A549 (cell line): ENCODE measurements around the gene JOSD2. TPM values are rescaled to one million over a fixed set of nuclear protein-coding genes. Genes with fewer than 3 reads are reported as not detected.
A peak's percentile ranks its signal among the peaks of the same experiment; 100 is the strongest.

Source experiments
- ATAC-seq, 2 experiments: fragments of 200-7000 bp in 1 of 2; fragments of >200 bp in 1 of 2; cut with Nextera tagmentation in 1 of 2; cut with Tn5 transposase in 1 of 2; 3 replicates each; pipeline versions ENCODE4 v1.8.0 to v1.9.1; 2018 to 2020; ENCODE audit warnings: mild to moderate bottlenecking in 1 of 2, moderate library complexity in 1 of 2
- CTCF ChIA-PET: fragments of 300-600 bp; sonication (Branson Sonifier 250); formaldehyde crosslinking; extraction: SDS; loops from one replicate; lab custom pipeline; 2021; ENCODE audit warnings: antibody characterized with exemption, inconsistent platforms; lab: Yijun Ruan, JAX
- POLR2A ChIA-PET: fragments of 350-600 bp; formaldehyde crosslinking; extraction: SDS; loops from one replicate; lab custom pipeline; 2021; ENCODE audit warnings: antibody characterized with exemption, inconsistent platforms; lab: Yijun Ruan, JAX
- DNase-seq, 2 experiments: peaks; one replicate each; pipeline versions ENCODE4 v3.0.0 to v3.0.0-alpha.2; 2011 to 2016; ENCODE audit warnings: low read depth in 1 of 2, low spot score in 1 of 2
- FAIRE-seq: peaks from 2 replicates; lab custom pipeline; 2011; peaks lifted over from hg19 to GRCh38; lab: Jason Lieb, UNC
- H3K27ac ChIP-seq, 2 experiments: fragments of >200 bp; sonication (Bioruptor Twin); formaldehyde crosslinking; 3 replicates each; pipeline ENCODE4 v1.5.1; 2016 to 2017
- H3K4me1 ChIP-seq: fragments of >200 bp; sonication (Bioruptor Twin); formaldehyde crosslinking; 3 replicates; pipeline ENCODE4 v1.6.1; 2016
- H3K4me2 ChIP-seq: fragments of >200 bp; sonication (Bioruptor Twin); formaldehyde crosslinking; 3 replicates; pipeline ENCODE4 v1.6.1; 2016
- H3K4me3 ChIP-seq: fragments of >200 bp; sonication (Bioruptor Twin); formaldehyde crosslinking; 3 replicates; pipeline ENCODE4 v1.5.1; 2016
- H3K9me3 ChIP-seq: fragments of >200 bp; sonication (Bioruptor Twin); formaldehyde crosslinking; 3 replicates; pipeline ENCODE4 v1.6.1; 2016
- BCL3 ChIP-seq: fragments of >200 bp; sonication (Bioruptor Twin); formaldehyde crosslinking; IDR thresholded peaks from 3 replicates; pipeline ENCODE4 v1.6.1; 2016
- BHLHE40 ChIP-seq: IDR thresholded peaks from 2 replicates; pipeline ENCODE4 v1.6.1; 2012; ENCODE audit warnings: low read depth, low read length, inconsistent platforms
- CHD2 ChIP-seq: fragments of 150-350 bp; IDR thresholded peaks from 2 replicates; pipeline ENCODE4 v1.6.1; 2014; ENCODE audit warnings: low read length; ENCODE audit not compliant: partially characterized antibody
- CHD4 ChIP-seq: fragments of 200-600 bp; sonication (generic); IDR thresholded peaks from 2 replicates; pipeline ENCODE4 v1.6.1; 2016; ENCODE audit warnings: antibody characterized with exemption, mild to moderate bottlenecking, borderline replicate concordance
- EHMT2 ChIP-seq: fragments of 200-600 bp; sonication (generic); IDR thresholded peaks from 2 replicates; pipeline ENCODE4 v1.6.1; 2016; ENCODE audit warnings: antibody characterized with exemption, low read depth, mild to moderate bottlenecking, moderate library complexity
- ESRRA ChIP-seq: fragments of 150-350 bp; IDR thresholded peaks from 2 replicates; pipeline ENCODE4 v1.6.1; 2014; ENCODE audit warnings: mild to moderate bottlenecking, low read length, borderline replicate concordance
- FOSL2 ChIP-seq, 2 experiments: fragments of 450-650 bp in 1 of 2; fragments of >200 bp in 1 of 2; sonication (Bioruptor Twin) in 1 of 2; formaldehyde crosslinking; IDR thresholded peaks; 2 replicates each; pipeline versions ENCODE4 v1.5.0 to v1.6.1; 2016 to 2020; ENCODE audit warnings: mild to moderate bottlenecking in 1 of 2, moderate library complexity in 1 of 2
- HDAC2 ChIP-seq: fragments of 200-600 bp; sonication (generic); IDR thresholded peaks from 2 replicates; pipeline ENCODE4 v1.6.1; 2016
- HEYL ChIP-seq: fragments of 250-450 bp; sonication (Bioruptor Pico); IDR thresholded peaks from 2 replicates; pipeline ENCODE4 v1.8.0; 2021; ENCODE audit warnings: mild to moderate bottlenecking, moderate library complexity
- HOXA7 ChIP-seq: fragments of 250-450 bp; sonication (Bioruptor Pico); IDR thresholded peaks from 2 replicates; pipeline ENCODE4 v1.5.0; 2020; ENCODE audit warnings: mild to moderate bottlenecking, moderate library complexity
- HOXB5 ChIP-seq: fragments of 250-450 bp; sonication (Bioruptor Pico); IDR thresholded peaks from 2 replicates; pipeline ENCODE4 v1.5.0; 2020; ENCODE audit warnings: mild to moderate bottlenecking, moderate library complexity
- KDM1A ChIP-seq: fragments of 200-600 bp; sonication (generic); IDR thresholded peaks from 2 replicates; pipeline ENCODE4 v1.6.1; 2016; ENCODE audit warnings: low read depth, mild to moderate bottlenecking
- MAFK ChIP-seq: fragments of 450-650 bp; IDR thresholded peaks from 2 replicates; pipeline ENCODE4 v1.6.1; 2014; ENCODE audit not compliant: partially characterized antibody
- MYC ChIP-seq: IDR thresholded peaks from 2 replicates; pipeline ENCODE4 v1.6.1; 2012; ENCODE audit warnings: mild to moderate bottlenecking, inconsistent platforms, low read length, improper control_type of control experiment, borderline replicate concordance
- NFE2L2 ChIP-seq: fragments of 150-350 bp; conservative IDR thresholded peaks from 2 replicates; pipeline ENCODE4 v1.6.1; 2014; ENCODE audit warnings: low read length
- RARB ChIP-seq: fragments of 250-450 bp; sonication (Bioruptor Pico); IDR thresholded peaks from 2 replicates; pipeline ENCODE4 v1.8.0; 2021; ENCODE audit warnings: mild to moderate bottlenecking, moderate library complexity
- RNF2 ChIP-seq: fragments of 200-600 bp; sonication (generic); IDR thresholded peaks from 2 replicates; pipeline ENCODE4 v1.6.1; 2016; ENCODE audit warnings: low read depth, mild to moderate bottlenecking, antibody characterized with exemption, moderate library complexity, borderline replicate concordance
- SREBF2 ChIP-seq: fragments of 450-650 bp; IDR thresholded peaks from 2 replicates; pipeline ENCODE4 v1.6.1; 2014; ENCODE audit warnings: mild to moderate bottlenecking, moderate library complexity
- WGBS: methylation state at CpG from one replicate; pipeline ENCODE4 v1.1.6; 2017; ENCODE audit errors: missing lambda C conversion rate; 5-methylcytosine and 5-hydroxymethylcytosine counted together
- polyA plus RNA-seq, 4 experiments: library from polyadenylated mRNA; depleted of rRNA in 3 of 4; stranded (reverse); fragments of >200 nt; fragmentation: RNase III in 1 of 4; extraction: RNeasy Plus Mini Kit Qiagen cat#74134 plus additional on column Dnase treatment in 1 of 4; gene quantifications; 2 replicates in 3 of 4; 3 replicates in 1 of 4; pipeline ENCODE4 v1.2.3, GENCODE V29; 2011 to 2017
- TF ChIP-seq, protein P1 (sequence below): fragments of 250-450 bp; sonication (Bioruptor Pico); IDR thresholded peaks from 2 replicates; pipeline ENCODE4 v1.5.0; 2021; ENCODE audit warnings: mild to moderate bottlenecking, moderate library complexity, borderline replicate concordance

JOSD2 gene
- polyA plus RNA-seq, 2 of the 4 experiments (the other 2 are of a cell fraction) = 24.2 to 61.7 TPM

- Histone ChIP-seq H3K27ac (no peak overlapping the region), H3K9me3 (no peaks in the 10 kb centered on the region), H3K4me3 (peak overlapping the region; percentile 86), H3K4me1 (peaks cover 12% of the 10 kb centered on the region), H3K4me2 (peak overlapping the region; percentile 97)
- no peak for FAIRE-seq
- no peak for ATAC-seq
- 93% methylated on average over 17 of the region's 17 CpGs for WGBS
- TF ChIP-seq, protein P1, sequence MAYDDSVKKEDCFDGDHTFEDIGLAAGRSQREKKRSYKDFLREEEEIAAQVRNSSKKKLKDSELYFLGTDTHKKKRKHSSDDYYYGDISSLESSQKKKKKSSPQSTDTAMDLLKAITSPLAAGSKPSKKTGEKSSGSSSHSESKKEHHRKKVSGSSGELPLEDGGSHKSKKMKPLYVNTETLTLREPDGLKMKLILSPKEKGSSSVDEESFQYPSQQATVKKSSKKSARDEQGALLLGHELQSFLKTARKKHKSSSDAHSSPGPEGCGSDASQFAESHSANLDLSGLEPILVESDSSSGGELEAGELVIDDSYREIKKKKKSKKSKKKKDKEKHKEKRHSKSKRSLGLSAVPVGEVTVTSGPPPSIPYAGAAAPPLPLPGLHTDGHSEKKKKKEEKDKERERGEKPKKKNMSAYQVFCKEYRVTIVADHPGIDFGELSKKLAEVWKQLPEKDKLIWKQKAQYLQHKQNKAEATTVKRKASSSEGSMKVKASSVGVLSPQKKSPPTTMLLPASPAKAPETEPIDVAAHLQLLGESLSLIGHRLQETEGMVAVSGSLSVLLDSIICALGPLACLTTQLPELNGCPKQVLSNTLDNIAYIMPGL (CRISPR knock-in tag) = no peak
- TF ChIP-seq MYC (no peak), FOSL2 (IDR thresholded peaks at IDR 0.05) (no peak), FOSL2 (CRISPR knock-in tag; IDR thresholded peaks at IDR 0.05) (no peak), MAFK (no peak), RNF2 (no peak), EHMT2 (no peak), HDAC2 (no peak), HOXB5 (CRISPR knock-in tag) (no peak), CHD4 (no peak)
- ChIA-PET POLR2A (interaction anchor here (1.0 kb wide), 1 partner anchor 109 kb away, joined by 3 read pairs; no protein-coding TSS in a partner anchor), CTCF (interaction anchor here (0.8 to 3.6 kb wide), 20 partner anchors 10 to 330 kb away, joined by 3 to 29 read pairs (median 12); partner anchors contain the start of gene POLD1)
- DNase-seq = no peak
Observed at GRCh38 chr19:50477751-50478515, 33.1 kb downstream of the JOSD2 start.

DNA sequence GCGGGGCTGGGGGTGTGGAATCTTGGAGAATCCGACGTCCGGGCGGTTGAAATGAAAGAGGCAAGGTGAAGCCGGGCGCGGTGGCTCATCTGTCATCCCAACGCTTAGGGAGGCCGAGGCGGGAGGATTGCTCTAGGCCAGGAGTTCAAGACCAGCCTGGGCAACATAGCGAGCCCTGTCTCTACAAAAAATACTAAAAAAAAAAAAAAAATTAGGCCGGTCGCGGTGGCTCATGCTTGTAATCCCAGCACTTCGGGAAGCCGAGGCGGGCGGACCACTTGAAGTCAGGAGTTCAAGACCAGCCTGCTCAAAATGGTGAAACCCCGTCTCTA, 34.1 kb downstream of the JOSD2 start:
- no peak for TF ChIP-seq BCL3
- TF ChIP-seq MYC = no peak
- TF ChIP-seq MAFK = no peak
- TF ChIP-seq RNF2 = no peak
- no peak for TF ChIP-seq BHLHE40
- no peak for TF ChIP-seq ESRRA
- no peak for TF ChIP-seq HEYL (CRISPR knock-in tag)
- no peak for TF ChIP-seq NFE2L2
- no peak for TF ChIP-seq CHD2
- no peak for TF ChIP-seq HOXA7 (CRISPR knock-in tag)
- no peak for TF ChIP-seq KDM1A
- TF ChIP-seq SREBF2 = no peak
- no peak for TF ChIP-seq RARB (CRISPR knock-in tag)
- TF ChIP-seq, all 56 proteins: peak for 0
- CTCF ChIA-PET = interaction anchor here (0.6 to 0.7 kb wide), 2 partner anchors 17 to 64 kb away, joined by 3 to 4 read pairs; no protein-coding TSS in a partner anchor
- H3K27ac ChIP-seq = peak overlapping the region; percentile 87 to 93
- POLR2A ChIA-PET = no interaction called here
- WGBS = 6% methylated on average over 19 of the region's 20 CpGs
- peak overlapping the region; percentile 86 for H3K4me3 ChIP-seq
- H3K4me2 ChIP-seq = peak overlapping the region; percentile 97
- FAIRE-seq (no peak), ATAC-seq (no peak), DNase-seq (no peak)
- H3K4me1 ChIP-seq = peaks cover 12% of the 10 kb centered on the region
- no peaks in the 10 kb centered on the region for H3K9me3 ChIP-seq
